B cell (primary cell): Measurements from ENCODE around the gene THAP11.

Source experiments
- CTCF ChIP-seq: fragments of 200-600 bp; IDR thresholded peaks from one replicate; pipeline ENCODE4 v1.8.0; 2022; ENCODE audit warnings: antibody characterized with exemption, mild to moderate bottlenecking
- EZH2 ChIP-seq: IDR thresholded peaks from 2 replicates; pipeline ENCODE4 v1.6.1; 2012; ENCODE audit warnings: borderline replicate concordance, low read depth, mild to moderate bottlenecking, moderate library complexity, low read length; ENCODE audit not compliant: insufficient read depth, poor library complexity, severe bottlenecking

GRCh38 chr16:67814567-67814966 lies 27.6 kb upstream of the THAP11 start:
- no peak for TF ChIP-seq CTCF
- no peak for TF ChIP-seq EZH2
